GM12865 (cell line): ENCODE measurements around the gene VCPKMT.

ENCODE experiments used
- DNase-seq: peaks from one replicate; pipeline ENCODE4 v3.0.0; 2010; ENCODE audit warnings: low read depth
- H3K4me3 ChIP-seq: 2 replicates; pipeline ENCODE4 v1.5.1; 2011; ENCODE audit warnings: mild to moderate bottlenecking, low read depth, low read length, control low read depth
- TF ChIP-seq, protein P1 (sequence below): IDR thresholded peaks from 2 replicates; pipeline ENCODE4 v1.5.1; 2011; ENCODE audit warnings: low read length, control low read depth, low read depth, inconsistent platforms; ENCODE audit not compliant: insufficient read depth; ENCODE audit errors: missing control alignments

Gene VCPKMT

DNA sequence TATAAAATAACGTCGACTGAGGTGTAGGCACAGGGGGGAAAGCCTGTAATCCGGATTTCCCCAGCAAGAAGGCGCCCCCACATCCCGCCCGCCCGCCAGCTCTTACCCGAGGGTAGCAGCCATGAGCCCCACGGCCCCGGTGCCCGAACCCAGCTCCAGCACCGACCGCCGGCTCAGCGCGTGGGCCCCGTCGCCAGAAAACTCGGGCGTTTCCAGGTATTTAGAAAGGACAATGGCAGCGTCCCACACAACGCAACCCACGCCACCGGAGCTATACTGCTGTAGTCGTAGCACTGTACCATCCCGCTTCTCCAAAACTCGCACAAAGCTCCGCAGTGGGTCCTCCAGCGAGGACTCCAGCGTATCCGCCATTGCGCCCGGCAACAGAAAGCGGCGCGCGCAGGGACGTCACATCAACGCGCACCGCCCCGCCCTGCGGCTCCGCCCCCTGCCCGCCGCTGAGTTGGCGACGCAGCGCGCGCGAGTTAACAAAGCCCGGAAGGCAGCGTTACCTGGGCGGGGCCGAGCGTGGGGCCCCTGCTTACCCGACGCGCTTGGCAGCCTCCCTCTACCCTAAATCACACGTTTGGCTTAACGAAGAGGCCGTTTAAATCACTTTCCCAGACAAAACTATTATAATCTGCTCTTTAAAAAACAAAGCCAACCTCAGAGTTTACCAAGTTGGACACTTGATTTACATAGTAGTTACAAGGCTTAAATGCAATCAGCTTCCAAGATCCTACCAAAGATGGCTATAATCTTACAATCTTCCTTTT, at the start of gene VCPKMT:
TSS of gene VCPKMT (minus strand) at position 392 of the 776 bp plus-strand sequence. CDS start at position 372, 20 bp downstream.
- peak within 1 kb of the TSS; percentile 96 for H3K4me3 ChIP-seq
- TF ChIP-seq, protein P1, sequence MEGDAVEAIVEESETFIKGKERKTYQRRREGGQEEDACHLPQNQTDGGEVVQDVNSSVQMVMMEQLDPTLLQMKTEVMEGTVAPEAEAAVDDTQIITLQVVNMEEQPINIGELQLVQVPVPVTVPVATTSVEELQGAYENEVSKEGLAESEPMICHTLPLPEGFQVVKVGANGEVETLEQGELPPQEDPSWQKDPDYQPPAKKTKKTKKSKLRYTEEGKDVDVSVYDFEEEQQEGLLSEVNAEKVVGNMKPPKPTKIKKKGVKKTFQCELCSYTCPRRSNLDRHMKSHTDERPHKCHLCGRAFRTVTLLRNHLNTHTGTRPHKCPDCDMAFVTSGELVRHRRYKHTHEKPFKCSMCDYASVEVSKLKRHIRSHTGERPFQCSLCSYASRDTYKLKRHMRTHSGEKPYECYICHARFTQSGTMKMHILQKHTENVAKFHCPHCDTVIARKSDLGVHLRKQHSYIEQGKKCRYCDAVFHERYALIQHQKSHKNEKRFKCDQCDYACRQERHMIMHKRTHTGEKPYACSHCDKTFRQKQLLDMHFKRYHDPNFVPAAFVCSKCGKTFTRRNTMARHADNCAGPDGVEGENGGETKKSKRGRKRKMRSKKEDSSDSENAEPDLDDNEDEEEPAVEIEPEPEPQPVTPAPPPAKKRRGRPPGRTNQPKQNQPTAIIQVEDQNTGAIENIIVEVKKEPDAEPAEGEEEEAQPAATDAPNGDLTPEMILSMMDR = no peak
- peak; percentile 96 for DNase-seq

GRCh38 chr14:50156111-50156510, 39.7 kb upstream of the VCPKMT start:
- TF ChIP-seq, protein P1 = no peak
- no peak overlapping the region for H3K4me3 ChIP-seq

GRCh38 chr14:50148799-50149198, 32.4 kb upstream of the VCPKMT start:
- no peak for DNase-seq
- no peak overlapping the region for H3K4me3 ChIP-seq
- TF ChIP-seq, protein P1 = no peak

More at GRCh38 chr14:50156111-50156510, 39.7 kb upstream of the VCPKMT start:
- DNase-seq = no peak

DNA sequence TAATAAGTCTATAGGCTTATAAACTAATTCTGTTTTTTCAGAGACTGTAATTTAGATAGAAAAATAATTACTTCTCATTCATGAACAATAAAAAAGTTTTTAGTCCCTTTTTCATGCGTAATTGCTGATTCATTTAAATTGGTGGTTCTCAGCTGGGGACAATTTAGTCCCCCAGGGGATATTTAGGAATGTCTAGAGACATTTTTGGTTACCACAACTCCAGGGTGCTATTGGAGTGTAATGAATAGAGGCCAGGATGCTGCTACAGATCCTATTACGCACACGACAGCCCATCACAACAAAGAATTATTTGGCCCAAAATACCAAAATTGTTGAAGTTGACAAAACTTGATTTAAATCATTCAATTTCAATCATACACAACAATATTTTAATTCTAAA, 22.8 kb upstream of the VCPKMT start:
- DNase-seq = no peak
- no peak overlapping the region for H3K4me3 ChIP-seq
- TF ChIP-seq, protein P1 = no peak

DNA sequence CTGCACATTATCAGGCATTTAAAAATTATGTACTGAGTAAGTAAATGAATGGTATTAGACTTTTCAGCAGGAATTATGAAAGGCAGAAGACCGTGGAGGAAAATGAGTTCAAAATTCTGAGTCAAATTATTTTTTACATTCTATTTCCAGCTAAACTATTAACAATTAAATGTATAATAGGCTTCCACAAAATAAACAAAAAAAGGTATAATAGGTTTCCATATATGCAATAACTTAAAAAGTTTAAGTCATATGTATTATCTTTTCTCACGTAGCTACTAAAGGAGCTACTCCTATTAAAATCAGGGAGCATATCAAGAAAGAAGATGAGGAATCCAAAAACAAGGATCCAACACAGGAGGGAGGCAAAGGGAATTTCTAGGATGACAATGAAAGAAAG, 11.4 kb upstream of the VCPKMT start:
- no peak overlapping the region for H3K4me3 ChIP-seq
- no peak for DNase-seq
- TF ChIP-seq, protein P1 = no peak

GRCh38 chr14:50123062-50123461, 6.7 kb upstream of the VCPKMT start:
- no peak for DNase-seq
- TF ChIP-seq, protein P1 = no peak
- H3K4me3 ChIP-seq = no peak overlapping the region

- DNase-seq = no peak
- no peak overlapping the region for H3K4me3 ChIP-seq
- TF ChIP-seq, protein P1 = no peak
These were observed 5.9 kb upstream of the VCPKMT start for GRCh38 chr14:50122291-50122690.
